HEK293 (cell line): ENCODE data around the gene LRRC8E.

Experiments
- AEBP2 ChIP-seq: fragments of 450-650 bp; formaldehyde crosslinking; IDR thresholded peaks from 2 replicates; pipeline ENCODE4 v1.5.1; 2016; ENCODE audit warnings: missing biosample characterization, missing genetic modification characterization, borderline replicate concordance
- GLI4 ChIP-seq: fragments of 450-650 bp; formaldehyde crosslinking; IDR thresholded peaks from 2 replicates; pipeline ENCODE4 v1.5.1; 2016; ENCODE audit warnings: missing biosample characterization, missing genetic modification characterization
- KLF7 ChIP-seq: fragments of 450-650 bp; formaldehyde crosslinking; IDR thresholded peaks from 2 replicates; pipeline ENCODE4 v1.5.1; 2016; ENCODE audit warnings: missing biosample characterization, missing genetic modification characterization, borderline replicate concordance
- KLF8 ChIP-seq: fragments of 450-650 bp; formaldehyde crosslinking; IDR thresholded peaks from 2 replicates; pipeline ENCODE4 v1.5.1; 2016; ENCODE audit warnings: missing biosample characterization, missing genetic modification characterization
- MYNN ChIP-seq: fragments of 450-650 bp; formaldehyde crosslinking; IDR thresholded peaks from 2 replicates; pipeline ENCODE4 v1.5.1; 2016; ENCODE audit warnings: missing biosample characterization, missing genetic modification characterization, borderline replicate concordance
- PRDM1 ChIP-seq: fragments of 450-650 bp; formaldehyde crosslinking; IDR thresholded peaks from 2 replicates; pipeline ENCODE4; 2016; ENCODE audit warnings: missing biosample characterization, missing genetic modification characterization
- RBAK ChIP-seq: fragments of 450-650 bp; formaldehyde crosslinking; IDR thresholded peaks from 2 replicates; pipeline ENCODE4 v1.5.1; 2016; ENCODE audit warnings: missing biosample characterization, missing genetic modification characterization
- REPIN1 ChIP-seq: fragments of 450-650 bp; formaldehyde crosslinking; IDR thresholded peaks from 2 replicates; pipeline ENCODE4 v1.5.1; 2017; ENCODE audit warnings: missing biosample characterization, missing genetic modification characterization, low read depth
- SETDB1 ChIP-seq: IDR thresholded peaks from one replicate; pipeline ENCODE4 v1.6.1; 2017; ENCODE audit warnings: mild to moderate bottlenecking, low read length, moderate library complexity, mixed read lengths; ENCODE audit not compliant: insufficient read length
- SP3 ChIP-seq: fragments of 450-650 bp; formaldehyde crosslinking; IDR thresholded peaks from 2 replicates; pipeline ENCODE4 v1.5.1; 2016; ENCODE audit warnings: missing biosample characterization, missing genetic modification characterization
- YY1 ChIP-seq: fragments of 450-650 bp; formaldehyde crosslinking; IDR thresholded peaks from 2 replicates; pipeline ENCODE4 v1.5.1; 2018; ENCODE audit warnings: missing biosample characterization, missing genetic modification characterization
- ZBTB20 ChIP-seq: fragments of 450-650 bp; formaldehyde crosslinking; IDR thresholded peaks from 2 replicates; pipeline ENCODE4 v1.5.1; 2016; ENCODE audit warnings: missing biosample characterization, missing genetic modification characterization
- ZFP41 ChIP-seq: fragments of 450-650 bp; formaldehyde crosslinking; IDR thresholded peaks from 2 replicates; pipeline ENCODE4 v1.5.1; 2016; ENCODE audit warnings: missing biosample characterization, missing genetic modification characterization, borderline replicate concordance
- ZNF114 ChIP-seq: fragments of 450-650 bp; formaldehyde crosslinking; IDR thresholded peaks from 2 replicates; pipeline ENCODE4 v1.5.0; 2017; ENCODE audit warnings: missing biosample characterization, missing genetic modification characterization
- ZNF169 ChIP-seq: fragments of 450-650 bp; formaldehyde crosslinking; IDR thresholded peaks from 2 replicates; pipeline ENCODE4 v1.5.1; 2016; ENCODE audit warnings: missing biosample characterization, missing genetic modification characterization
- ZNF19 ChIP-seq: fragments of 450-650 bp; formaldehyde crosslinking; IDR thresholded peaks from 2 replicates; pipeline ENCODE4; 2016; ENCODE audit warnings: missing biosample characterization, missing genetic modification characterization, low read depth
- ZNF2 ChIP-seq: fragments of 450-650 bp; formaldehyde crosslinking; IDR thresholded peaks from 2 replicates; pipeline ENCODE4 v1.5.1; 2016; ENCODE audit warnings: missing biosample characterization, missing genetic modification characterization
- ZNF239 ChIP-seq: fragments of 450-650 bp; formaldehyde crosslinking; IDR thresholded peaks from 2 replicates; pipeline ENCODE4 v1.5.1; 2016; ENCODE audit warnings: missing biosample characterization, missing genetic modification characterization
- ZNF280C ChIP-seq: fragments of 450-650 bp; formaldehyde crosslinking; IDR thresholded peaks from 2 replicates; pipeline ENCODE4 v1.5.1; 2016; ENCODE audit warnings: missing biosample characterization, missing genetic modification characterization
- ZNF324 ChIP-seq: fragments of 450-650 bp; formaldehyde crosslinking; IDR thresholded peaks from 2 replicates; pipeline ENCODE4 v1.5.1; 2016; ENCODE audit warnings: missing biosample characterization, missing genetic modification characterization
- ZNF341 ChIP-seq: fragments of 450-650 bp; formaldehyde crosslinking; IDR thresholded peaks from 2 replicates; pipeline ENCODE4; 2016; ENCODE audit warnings: low read depth, missing biosample characterization, missing genetic modification characterization
- ZNF404 ChIP-seq: fragments of 450-650 bp; formaldehyde crosslinking; IDR thresholded peaks from 2 replicates; pipeline ENCODE4 v1.5.1; 2017; ENCODE audit warnings: missing biosample characterization, missing genetic modification characterization
- ZNF426 ChIP-seq: fragments of 450-650 bp; formaldehyde crosslinking; IDR thresholded peaks from 2 replicates; pipeline ENCODE4 v1.5.1; 2017; ENCODE audit warnings: missing biosample characterization, missing genetic modification characterization, mild to moderate bottlenecking, inconsistent platforms, moderate library complexity
- ZNF514 ChIP-seq: fragments of 450-650 bp; formaldehyde crosslinking; IDR thresholded peaks from 2 replicates; pipeline ENCODE4 v1.5.1; 2016; ENCODE audit warnings: missing biosample characterization, missing genetic modification characterization
- ZNF548 ChIP-seq: fragments of 450-650 bp; formaldehyde crosslinking; IDR thresholded peaks from 2 replicates; pipeline ENCODE4 v1.5.1; 2016; ENCODE audit warnings: missing biosample characterization, missing genetic modification characterization
- ZNF561 ChIP-seq: fragments of 450-650 bp; IDR thresholded peaks from 2 replicates; pipeline ENCODE4 v1.5.1; 2018; ENCODE audit warnings: missing biosample characterization, missing genetic modification characterization, borderline replicate concordance
- ZNF660 ChIP-seq: fragments of 450-650 bp; IDR thresholded peaks from 2 replicates; pipeline ENCODE4 v1.5.1; 2018; ENCODE audit warnings: missing biosample characterization, mild to moderate bottlenecking, missing genetic modification characterization
- ZNF664 ChIP-seq: fragments of 450-650 bp; formaldehyde crosslinking; IDR thresholded peaks from 2 replicates; pipeline ENCODE4 v1.5.1; 2016; ENCODE audit warnings: missing biosample characterization, missing genetic modification characterization
- ZNF670 ChIP-seq: fragments of 450-650 bp; formaldehyde crosslinking; IDR thresholded peaks from 2 replicates; pipeline ENCODE4 v1.5.1; 2016; ENCODE audit warnings: missing biosample characterization, missing genetic modification characterization, low read depth
- ZNF768 ChIP-seq: fragments of 450-650 bp; formaldehyde crosslinking; IDR thresholded peaks from 2 replicates; pipeline ENCODE4 v1.5.1; 2018; ENCODE audit warnings: missing biosample characterization, mild to moderate bottlenecking, missing genetic modification characterization
- ZNF777 ChIP-seq: fragments of 450-650 bp; formaldehyde crosslinking; IDR thresholded peaks from 2 replicates; pipeline ENCODE4 v1.5.1; 2017; ENCODE audit warnings: missing biosample characterization, missing genetic modification characterization, borderline replicate concordance
- ZNF791 ChIP-seq: fragments of 450-650 bp; formaldehyde crosslinking; IDR thresholded peaks from 2 replicates; pipeline ENCODE4 v1.5.1; 2016; ENCODE audit warnings: missing biosample characterization, missing genetic modification characterization
- ZNF792 ChIP-seq: fragments of 450-650 bp; formaldehyde crosslinking; IDR thresholded peaks from 2 replicates; pipeline ENCODE4 v1.5.1; 2016; ENCODE audit warnings: missing biosample characterization, missing genetic modification characterization
- ZXDB ChIP-seq: fragments of 450-650 bp; formaldehyde crosslinking; IDR thresholded peaks from 2 replicates; pipeline ENCODE4 v1.5.1; 2016; ENCODE audit warnings: missing biosample characterization, missing genetic modification characterization
- TF ChIP-seq, protein P1 (sequence below): fragments of 450-650 bp; formaldehyde crosslinking; IDR thresholded peaks from 2 replicates; pipeline ENCODE4 v1.5.1; 2016; ENCODE audit warnings: missing biosample characterization, missing genetic modification characterization
- TF ChIP-seq, protein P2 (sequence below): fragments of 450-650 bp; formaldehyde crosslinking; IDR thresholded peaks from 2 replicates; pipeline ENCODE4 v1.5.1; 2017; ENCODE audit warnings: missing biosample characterization, mild to moderate bottlenecking, missing genetic modification characterization, moderate library complexity

LRRC8E gene

GRCh38 chr19:7925171-7925851 lies 37.0 kb downstream of the LRRC8E start (continued):
- no peak for TF ChIP-seq REPIN1 (tag by site-specific recombination)
- no peak for TF ChIP-seq ZNF792 (tag by site-specific recombination)
- no peak for TF ChIP-seq ZNF791 (tag by site-specific recombination)
- TF ChIP-seq ZNF324 (tag by site-specific recombination), result no peak
- TF ChIP-seq ZNF768 (tag by site-specific recombination), result no peak
- TF ChIP-seq ZNF426 (tag by site-specific recombination), result no peak
- TF ChIP-seq SP3, result peak; percentile 37; the same call in 1 of the 2 replicates
- TF ChIP-seq, protein P1, sequence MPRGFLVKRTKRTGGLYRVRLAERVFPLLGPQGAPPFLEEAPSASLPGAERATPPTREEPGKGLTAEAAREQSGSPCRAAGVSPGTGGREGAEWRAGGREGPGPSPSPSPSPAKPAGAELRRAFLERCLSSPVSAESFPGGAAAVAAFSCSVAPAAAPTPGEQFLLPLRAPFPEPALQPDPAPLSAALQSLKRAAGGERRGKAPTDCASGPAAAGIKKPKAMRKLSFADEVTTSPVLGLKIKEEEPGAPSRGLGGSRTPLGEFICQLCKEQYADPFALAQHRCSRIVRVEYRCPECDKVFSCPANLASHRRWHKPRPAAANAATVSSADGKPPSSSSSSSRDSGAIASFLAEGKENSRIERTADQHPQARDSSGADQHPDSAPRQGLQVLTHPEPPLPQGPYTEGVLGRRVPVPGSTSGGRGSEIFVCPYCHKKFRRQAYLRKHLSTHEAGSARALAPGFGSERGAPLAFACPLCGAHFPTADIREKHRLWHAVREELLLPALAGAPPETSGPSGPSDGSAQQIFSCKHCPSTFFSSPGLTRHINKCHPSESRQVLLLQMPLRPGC (tag by site-specific recombination), result no peak
- no peak for TF ChIP-seq ZNF19
- no peak for TF ChIP-seq KLF7 (tag by site-specific recombination)
- no peak for TF ChIP-seq ZNF280C (tag by site-specific recombination)
- TF ChIP-seq ZNF2 (tag by site-specific recombination), result no peak
- TF ChIP-seq ZXDB (tag by site-specific recombination), result no peak
- TF ChIP-seq ZNF670 (tag by site-specific recombination), result no peak
- no peak for TF ChIP-seq PRDM1 (tag by site-specific recombination)
- TF ChIP-seq YY1, result 0 out of 2 replicates have a peak, but pooled peaks have one; percentile 11
- no peak for TF ChIP-seq AEBP2 (tag by site-specific recombination)
- TF ChIP-seq ZBTB20 (tag by site-specific recombination), result peak; percentile 28; the same call in 1 of the 2 replicates
- TF ChIP-seq ZNF664, result no peak
- no peak for TF ChIP-seq GLI4 (tag by site-specific recombination)
- TF ChIP-seq RBAK (tag by site-specific recombination), result no peak
- TF ChIP-seq ZNF660, result peak; percentile 72
- no peak for TF ChIP-seq ZNF514 (tag by site-specific recombination)
- TF ChIP-seq ZNF239 (tag by site-specific recombination), result no peak
- TF ChIP-seq ZNF777 (tag by site-specific recombination), result no peak
- peak; percentile 46; the same call in 1 of the 2 replicates for TF ChIP-seq ZNF561 (tag by site-specific recombination)
- TF ChIP-seq, protein P2, sequence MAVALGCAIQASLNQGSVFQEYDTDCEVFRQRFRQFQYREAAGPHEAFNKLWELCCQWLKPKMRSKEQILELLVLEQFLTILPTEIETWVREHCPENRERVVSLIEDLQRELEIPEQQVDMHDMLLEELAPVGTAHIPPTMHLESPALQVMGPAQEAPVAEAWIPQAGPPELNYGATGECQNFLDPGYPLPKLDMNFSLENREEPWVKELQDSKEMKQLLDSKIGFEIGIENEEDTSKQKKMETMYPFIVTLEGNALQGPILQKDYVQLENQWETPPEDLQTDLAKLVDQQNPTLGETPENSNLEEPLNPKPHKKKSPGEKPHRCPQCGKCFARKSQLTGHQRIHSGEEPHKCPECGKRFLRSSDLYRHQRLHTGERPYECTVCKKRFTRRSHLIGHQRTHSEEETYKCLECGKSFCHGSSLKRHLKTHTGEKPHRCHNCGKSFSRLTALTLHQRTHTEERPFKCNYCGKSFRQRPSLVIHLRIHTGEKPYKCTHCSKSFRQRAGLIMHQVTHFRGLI (tag by site-specific recombination), result no peak
- no peak; the same call in 1 of the 2 replicates for TF ChIP-seq ZNF341 (tag by site-specific recombination)
- no peak for TF ChIP-seq ZFP41 (tag by site-specific recombination)
- no peak for TF ChIP-seq MYNN (tag by site-specific recombination)
- peak; percentile 68; the same call in 1 of the 2 replicates for TF ChIP-seq KLF8
- TF ChIP-seq ZNF548 (tag by site-specific recombination), result no peak
- TF ChIP-seq ZNF169 (tag by site-specific recombination), result no peak
- no peak for TF ChIP-seq ZNF404 (tag by site-specific recombination)
- TF ChIP-seq SETDB1, result no peak
- TF ChIP-seq ZNF114 (tag by site-specific recombination), result no peak
